ENCODE results near the gene HPN.

DNA sequence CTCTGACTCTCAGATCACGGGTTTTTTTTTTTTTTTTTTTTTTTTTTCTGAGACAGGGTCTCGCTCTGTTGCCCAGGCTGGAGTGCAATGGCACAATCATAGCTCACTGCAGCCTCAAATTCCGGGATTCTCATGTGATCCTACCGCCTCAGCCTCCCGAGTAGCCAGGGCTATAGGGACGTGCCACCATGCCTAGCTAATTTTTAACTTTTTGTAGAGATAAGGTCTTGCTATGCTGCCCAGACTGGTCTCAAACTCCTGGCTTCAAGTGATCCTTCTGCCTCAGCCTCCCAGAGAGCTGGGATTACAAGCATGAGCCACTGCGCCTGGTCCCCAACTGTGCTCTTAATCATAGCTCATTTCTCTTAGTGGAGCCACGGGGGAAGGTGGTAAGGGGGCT is 46.0 kb upstream of the HPN start:
- no peak for TF ChIP-seq SUZ12 (IDR thresholded peaks at IDR 0.05)
- TF ChIP-seq LEF1 (IDR thresholded peaks at IDR 0.05; ENCODE audit: borderline replicate concordance), result no peak
- TF ChIP-seq PKNOX1 (IDR thresholded peaks at IDR 0.05), result no peak
- no peak for TF ChIP-seq SP1 (IDR thresholded peaks at IDR 0.05)
- TF ChIP-seq ZNF384 (IDR thresholded peaks at IDR 0.05), result no peak
- no peak for TF ChIP-seq FOXM1 (IDR thresholded peaks at IDR 0.05; ENCODE audit: borderline replicate concordance)
- no peak for TF ChIP-seq FOXA1 (IDR thresholded peaks at IDR 0.05)
- TF ChIP-seq FOXK2 (IDR thresholded peaks at IDR 0.05), result no peak

Data from HEK293T (cell line).